ENCODE data around the gene EIF2D.

The EIF2D gene

DNA sequence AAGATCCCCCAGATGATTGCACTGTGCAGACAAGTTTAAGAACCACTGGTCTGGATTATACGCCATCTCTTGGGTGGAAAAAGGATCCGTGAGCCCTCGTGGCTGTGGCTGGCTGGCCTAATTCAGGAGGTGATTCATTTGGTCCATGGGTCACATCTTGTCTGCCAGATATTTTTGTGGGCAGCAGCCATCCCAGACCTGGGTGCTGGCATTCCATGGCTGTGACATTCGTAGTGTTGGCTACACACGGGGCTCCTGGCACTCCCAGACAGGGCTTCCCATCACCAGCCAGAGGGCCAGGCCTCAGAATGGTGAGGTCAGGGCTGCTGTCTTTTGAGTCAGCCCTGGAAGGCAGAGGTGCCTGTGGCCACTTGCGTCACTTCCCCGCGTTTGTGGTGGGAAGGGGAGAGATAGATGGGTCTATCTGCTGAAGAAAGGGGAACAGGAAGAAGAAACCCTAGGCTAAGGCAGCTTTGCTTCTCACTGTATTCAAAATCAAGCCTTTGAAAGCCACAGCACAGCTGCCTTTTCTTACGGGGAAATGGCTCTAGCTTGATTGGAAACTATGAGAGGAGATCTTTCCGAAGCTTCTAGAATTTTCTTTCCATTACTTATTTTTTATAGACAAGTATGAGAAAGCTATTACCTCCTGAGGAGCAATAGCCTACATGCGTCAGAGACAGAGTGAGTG lies 32.4 kb downstream of the EIF2D start:
- CTCF ChIA-PET: interaction anchor here (0.6 to 5.0 kb wide), 4 partner anchors 32 to 285 kb away, joined by 3 to 18 read pairs (median 7); partner anchors contain the start of genes EIF2D and IL20
- H3K27ac ChIP-seq: no peak overlapping the region
- DNase-seq (ENCODE audit: low spot score): no peak
- TF ChIP-seq, protein P1, sequence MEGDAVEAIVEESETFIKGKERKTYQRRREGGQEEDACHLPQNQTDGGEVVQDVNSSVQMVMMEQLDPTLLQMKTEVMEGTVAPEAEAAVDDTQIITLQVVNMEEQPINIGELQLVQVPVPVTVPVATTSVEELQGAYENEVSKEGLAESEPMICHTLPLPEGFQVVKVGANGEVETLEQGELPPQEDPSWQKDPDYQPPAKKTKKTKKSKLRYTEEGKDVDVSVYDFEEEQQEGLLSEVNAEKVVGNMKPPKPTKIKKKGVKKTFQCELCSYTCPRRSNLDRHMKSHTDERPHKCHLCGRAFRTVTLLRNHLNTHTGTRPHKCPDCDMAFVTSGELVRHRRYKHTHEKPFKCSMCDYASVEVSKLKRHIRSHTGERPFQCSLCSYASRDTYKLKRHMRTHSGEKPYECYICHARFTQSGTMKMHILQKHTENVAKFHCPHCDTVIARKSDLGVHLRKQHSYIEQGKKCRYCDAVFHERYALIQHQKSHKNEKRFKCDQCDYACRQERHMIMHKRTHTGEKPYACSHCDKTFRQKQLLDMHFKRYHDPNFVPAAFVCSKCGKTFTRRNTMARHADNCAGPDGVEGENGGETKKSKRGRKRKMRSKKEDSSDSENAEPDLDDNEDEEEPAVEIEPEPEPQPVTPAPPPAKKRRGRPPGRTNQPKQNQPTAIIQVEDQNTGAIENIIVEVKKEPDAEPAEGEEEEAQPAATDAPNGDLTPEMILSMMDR (conservative IDR thresholded peaks at IDR 0.05; ENCODE audit: low read depth): no peak
- POLR2A ChIA-PET (ENCODE audit: low non-redundant PET): no interaction called here

DNA sequence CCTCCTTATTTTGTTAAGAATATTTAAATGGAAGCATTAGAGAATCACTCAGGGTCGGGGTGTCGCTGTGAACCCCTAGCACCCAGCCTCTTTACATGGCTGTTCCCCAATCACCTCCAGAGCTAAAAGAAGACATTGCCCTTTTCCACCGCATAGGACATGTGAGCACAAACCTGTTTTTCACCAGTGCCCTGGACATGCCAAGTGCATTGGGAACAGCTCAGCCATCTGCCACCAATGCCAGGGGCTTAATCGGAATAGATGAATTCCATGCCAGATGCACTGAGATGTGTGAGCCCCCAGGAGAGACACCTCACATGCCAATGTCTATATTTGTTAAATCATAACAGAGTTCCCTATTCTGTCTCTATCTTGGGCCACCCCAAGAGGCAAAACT lies 33.3 kb downstream of the EIF2D start:
- no peak for DNase-seq (ENCODE audit: low spot score)
- ChIA-PET CTCF (interaction anchor here (1.4 to 5.0 kb wide), 3 partner anchors 33 to 99 kb away, joined by 6 to 18 read pairs (median 9); partner anchors contain the start of gene EIF2D), POLR2A (ENCODE audit: low non-redundant PET) (no interaction called here)
- TF ChIP-seq, protein P1 (conservative IDR thresholded peaks at IDR 0.05; ENCODE audit: low read depth): no peak
- H3K27ac ChIP-seq: no peak overlapping the region

DNA sequence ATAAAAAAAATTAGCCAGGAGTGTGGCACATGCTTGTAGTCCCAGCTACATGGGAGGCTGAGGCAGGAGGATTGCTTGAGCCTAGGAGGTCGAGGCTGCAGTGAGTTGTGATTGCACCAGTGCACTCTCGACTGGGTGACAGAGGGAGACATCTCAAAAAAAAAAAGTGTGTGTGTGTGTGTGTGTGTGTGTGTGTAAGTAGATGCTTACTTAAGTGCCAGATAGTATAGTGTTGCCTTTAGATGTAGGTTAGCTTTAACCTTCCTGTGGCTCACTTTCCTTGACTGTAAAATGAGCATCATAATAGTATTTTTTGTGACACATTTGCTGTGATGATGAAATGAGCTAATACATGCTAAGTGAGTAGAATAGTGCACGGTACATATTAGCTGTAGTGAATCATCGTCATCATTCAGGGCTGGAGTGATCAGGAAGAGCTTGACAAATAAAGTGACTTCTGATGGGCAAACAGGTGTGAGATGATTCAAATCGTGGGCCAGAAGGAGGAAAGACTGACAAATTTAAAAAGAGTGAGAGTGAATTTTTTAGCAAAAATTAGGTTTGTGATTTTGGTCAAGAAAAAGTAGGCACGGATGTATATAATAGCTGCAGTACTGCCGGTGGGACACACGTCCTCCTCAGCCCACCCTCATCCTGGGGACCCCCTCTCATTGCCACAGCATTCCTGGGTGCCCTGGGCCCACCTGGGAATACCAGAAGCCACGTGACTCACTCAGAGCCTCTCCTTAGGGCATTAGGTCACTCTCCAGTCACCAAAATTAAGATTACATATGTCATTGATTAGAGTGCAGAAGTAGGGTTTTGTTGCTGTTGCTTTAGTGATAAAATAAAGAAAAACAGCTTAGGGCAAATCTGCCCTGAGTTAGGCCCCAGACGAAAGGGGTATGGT lies 33.9 kb downstream of the EIF2D start:
- no peak for DNase-seq (ENCODE audit: low spot score)
- H3K27ac ChIP-seq: no peak overlapping the region
- ChIA-PET POLR2A (ENCODE audit: low non-redundant PET) (no interaction called here), CTCF (interaction anchor here (0.6 to 5.0 kb wide), 9 partner anchors 9 to 1405 kb away, joined by 3 to 18 read pairs (median 4); partner anchors contain the start of genes EIF2D and IL20)
- TF ChIP-seq, protein P1 (conservative IDR thresholded peaks at IDR 0.05; ENCODE audit: low read depth): no peak

DNA sequence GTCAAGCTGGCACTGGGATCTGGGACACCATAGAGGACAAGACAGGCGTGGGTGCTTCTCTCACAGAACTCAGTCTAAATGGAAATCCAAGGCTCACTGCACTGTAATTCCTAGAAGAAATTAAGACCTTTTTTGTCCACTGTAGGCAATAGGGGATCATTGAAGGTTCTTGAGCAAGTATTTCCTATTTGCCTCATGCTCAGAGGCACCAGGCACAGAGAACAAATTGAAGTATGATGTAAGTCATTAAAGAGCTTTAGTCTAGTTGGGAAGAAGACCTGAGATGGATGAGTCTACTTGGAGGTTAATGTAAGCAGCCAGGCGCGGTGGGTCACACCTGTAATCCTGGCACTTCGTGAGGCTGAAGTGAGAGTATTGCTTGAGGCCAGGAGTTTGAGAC lies 34.6 kb downstream of the EIF2D start:
- H3K27ac ChIP-seq: no peak overlapping the region
- DNase-seq (ENCODE audit: low spot score): no peak
- TF ChIP-seq, protein P1 (conservative IDR thresholded peaks at IDR 0.05; ENCODE audit: low read depth): no peak
- ChIA-PET CTCF (interaction anchor here (0.6 to 5.0 kb wide), 5 partner anchors 9 to 152 kb away, joined by 3 to 18 read pairs (median 4); no protein-coding TSS in a partner anchor), POLR2A (ENCODE audit: low non-redundant PET) (no interaction called here)

DNA sequence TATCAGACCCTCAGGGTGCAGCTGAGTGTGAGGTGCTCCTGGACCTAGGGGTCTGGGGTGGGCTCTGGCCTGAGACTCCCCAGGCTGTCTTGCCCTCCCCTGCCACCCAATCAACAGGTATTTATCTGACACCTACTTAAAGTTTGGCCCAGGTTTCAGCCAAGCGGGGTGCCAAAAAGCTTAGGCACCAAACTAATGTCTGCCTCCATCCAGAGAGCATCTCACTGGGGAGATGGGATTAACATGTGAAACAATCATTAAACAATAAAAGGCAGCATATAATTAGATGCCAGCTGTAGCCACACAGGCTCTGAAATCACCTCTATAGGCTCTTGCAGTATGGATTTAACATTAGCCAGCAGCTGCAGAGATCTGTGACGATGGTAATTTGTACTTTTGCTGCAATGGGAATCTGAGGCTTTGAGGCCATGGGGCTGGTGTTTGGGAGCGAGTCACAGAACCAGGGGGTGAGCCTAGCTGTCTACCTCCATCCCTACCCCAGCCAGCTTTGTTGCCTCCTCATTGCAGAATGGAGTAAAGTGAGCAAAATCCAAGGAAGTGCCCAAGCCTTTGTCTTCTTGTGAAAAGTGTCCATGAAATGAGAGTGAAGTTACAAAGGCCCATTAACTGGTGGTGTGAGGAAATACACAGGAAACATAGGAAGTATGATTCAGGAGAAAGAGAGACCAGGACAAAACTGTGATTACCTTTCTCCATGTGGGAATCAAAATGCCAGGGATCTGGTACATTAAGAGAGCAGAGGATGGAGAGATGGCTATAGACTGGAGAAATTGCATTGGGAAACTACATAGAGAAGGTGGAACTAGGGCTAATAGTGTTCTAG lies 36.1 kb downstream of the EIF2D start:
- no peak overlapping the region for H3K27ac ChIP-seq
- ChIA-PET POLR2A (ENCODE audit: low non-redundant PET) (interaction anchor here (1.1 kb wide), 1 partner anchor 25 kb away, joined by 3 read pairs; no protein-coding TSS in a partner anchor), CTCF (interaction anchor here (0.7 to 5.0 kb wide), 6 partner anchors 8 to 106 kb away, joined by 3 to 18 read pairs (median 4); partner anchors contain the start of gene IKBKE)
- DNase-seq (ENCODE audit: low spot score): no peak
- TF ChIP-seq, protein P1 (conservative IDR thresholded peaks at IDR 0.05; ENCODE audit: low read depth): no peak
